ENCODE data around the gene ANKRD35. TPM values are rescaled to one million over a fixed set of nuclear protein-coding genes. Genes with fewer than 3 reads are reported as not detected.

ANKRD35 gene
- total and polyA plus RNA-seq, 2 of the 8 experiments (the other 6 are each of a cell fraction or from before 2014, with no cell fraction given) = 1.6 to 3.0 TPM

DNA sequence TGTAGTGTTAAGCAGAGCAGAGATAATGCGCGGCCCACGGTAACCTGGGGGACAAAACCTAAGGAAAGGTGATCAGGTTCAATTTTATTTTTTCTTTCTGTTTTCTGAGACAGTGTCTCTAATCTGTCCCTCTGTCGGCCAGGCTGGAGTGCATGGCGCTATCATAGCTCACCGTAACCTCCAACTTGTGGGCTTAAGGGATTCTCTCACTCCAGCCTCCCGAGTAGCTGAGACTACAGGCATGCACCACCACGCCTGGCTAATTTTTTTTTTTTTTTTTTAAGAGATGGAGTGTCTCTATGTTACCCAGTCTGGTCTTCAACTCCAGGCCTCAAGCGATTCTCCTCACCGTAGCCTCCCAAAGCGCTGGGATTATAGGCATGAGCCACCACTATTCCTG, 724 bp upstream of the ANKRD35 start (continued):
- TF ChIP-seq MAFK (IDR thresholded peaks at IDR 0.05; ENCODE audit: low read depth, low read length) = no peak
- TF ChIP-seq, protein P1, sequence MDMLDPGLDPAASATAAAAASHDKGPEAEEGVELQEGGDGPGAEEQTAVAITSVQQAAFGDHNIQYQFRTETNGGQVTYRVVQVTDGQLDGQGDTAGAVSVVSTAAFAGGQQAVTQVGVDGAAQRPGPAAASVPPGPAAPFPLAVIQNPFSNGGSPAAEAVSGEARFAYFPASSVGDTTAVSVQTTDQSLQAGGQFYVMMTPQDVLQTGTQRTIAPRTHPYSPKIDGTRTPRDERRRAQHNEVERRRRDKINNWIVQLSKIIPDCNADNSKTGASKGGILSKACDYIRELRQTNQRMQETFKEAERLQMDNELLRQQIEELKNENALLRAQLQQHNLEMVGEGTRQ (IDR thresholded peaks at IDR 0.05; ENCODE audit: low read length) = no peak
- no peak for TF ChIP-seq RXRA (IDR thresholded peaks at IDR 0.05; ENCODE audit: insufficient read depth, low read depth, low read length)
- TF ChIP-seq CBX5 (IDR thresholded peaks at IDR 0.05; ENCODE audit: low read depth, low read length) = no peak
- TF ChIP-seq RNF2 (IDR thresholded peaks at IDR 0.05; ENCODE audit: borderline replicate concordance, low read depth, low read length, missing control alignments, poor library complexity, severe bottlenecking) = no peak
- no peak for TF ChIP-seq TAF1 (IDR thresholded peaks at IDR 0.05; ENCODE audit: low read depth, low read length)
- TF ChIP-seq EGR1 (IDR thresholded peaks at IDR 0.05; ENCODE audit: borderline replicate concordance, low read depth, low read length) = no peak

Measured in H1 (cell line).